Ovary (tissue), 9 donors: Measurements from ENCODE around the gene SAAL1. TPM values are rescaled to one million over a fixed set of nuclear protein-coding genes. Genes with fewer than 3 reads are reported as not detected.
"Not testable (repeated sequence)": the region's sequence is repeated elsewhere in the genome, so short reads cannot be mapped to it uniquely, and the experiment has no call there.

Experiments
- DNase-seq, 5 donors: peaks; one replicate each; pipeline ENCODE4 v3.0.0-alpha.2; 2019 to 2020
- H3K27ac ChIP-seq, 2 donors: fragments of 200-600 bp; one replicate each; pipeline versions ENCODE4 v1.5.1 to v1.8.0; 2019 to 2022
- H3K27me3 ChIP-seq: fragments of 200-600 bp; one replicate; pipeline ENCODE4 v1.8.0; 2022
- H3K36me3 ChIP-seq: fragments of 200-600 bp; sonication (generic); one replicate; pipeline ENCODE4 v1.5.1; 2019
- H3K4me1 ChIP-seq: one replicate; pipeline ENCODE4 v1.8.1; 2013; ENCODE audit warnings: mild to moderate bottlenecking, moderate library complexity; ENCODE audit not compliant: insufficient read depth
- H3K4me3 ChIP-seq: fragments of 200-600 bp; sonication (generic); one replicate; pipeline ENCODE4 v1.5.1; 2017
- H3K9me3 ChIP-seq, 2 donors: fragments of 200-600 bp in 1 of 2; sonication (generic) in 1 of 2; one replicate each; pipeline versions ENCODE4 v1.5.1 to v1.8.1; 2013 to 2019; ENCODE audit warnings: mild to moderate bottlenecking in 1 of 2, moderate library complexity in 1 of 2
- CTCF ChIP-seq, 3 donors: fragments of 450-650 bp in 2 of 3; fragments of 200-600 bp in 1 of 3; IDR thresholded peaks; one replicate each; pipeline versions ENCODE4 v1.5.1 to v1.8.0; 2016 to 2022; ENCODE audit warnings: antibody characterized with exemption in 3 of 3, mild to moderate bottlenecking in 1 of 3
- EP300 ChIP-seq: sonication (generic); formaldehyde crosslinking; IDR thresholded peaks from one replicate; pipeline ENCODE4 v1.6.1; 2017; ENCODE audit warnings: antibody characterized with exemption
- POLR2A ChIP-seq: fragments of 450-650 bp; IDR thresholded peaks from one replicate; pipeline ENCODE4 v1.6.1; 2017; ENCODE audit warnings: antibody characterized with exemption, mild to moderate bottlenecking, moderate library complexity
- WGBS, 3 donors: extraction: QIAGEN DNeasy Blood & Tissue Kit in 1 of 3; methylation state at CpG; one replicate each; pipeline versions ENCODE4 v1.1.5 to v1.1.7; 2013 to 2017; 5-methylcytosine and 5-hydroxymethylcytosine counted together
- intact Hi-C, 4 donors: fragments of 100-400 bp; cut with DNase I; formaldehyde crosslinking; loops; one replicate each; pipeline versions ENCODE4 v1.11.0 to v1.15.1; 2022 to 2023
- polyA plus RNA-seq, 2 donors: library from polyadenylated mRNA; stranded (reverse); fragments of 200-250 nt in 1 of 2; fragments of 350-450 nt in 1 of 2; fragmentation: Illumina TruSeq in 1 of 2; extraction: RNeasy Lipid Tissue Mini Kit (QIAGEN cat#74804) in 1 of 2; gene quantifications; one replicate each; pipeline ENCODE4 v1.2.3, GENCODE V29; 2013 to 2014
- total RNA-seq, 7 donors: library from RNA; depleted of rRNA in 2 of 7; stranded (reverse); fragments of >200 nt in 2 of 7; fragmentation: NEBNext Ultra II Directional in 3 of 7; extraction: Animal tissue kit (Norgen Biotek cat#: 25700) in 3 of 7; gene quantifications; one replicate each; pipeline versions ENCODE4 v1.1.0 to v1.2.4, GENCODE V29; 2016 to 2023
- donor health status: DM: no; HTN: no; CAD: no; lungs with moderate emphysema.
- donor health status: DM: no; HTN: no; CAD: no.
- donor health status: Bipolar disorder and iron deficiency.
- donor health status: DM: yes; HTN: yes; CAD: no.
- donor health status: DM: no; HTN: no; CAD: no.
- donor health status: DM: yes; HTN: yes; CAD: no.

SAAL1 gene
- total and polyA plus RNA-seq, 9 donors: 5.7 to 15.0 (median 12.6) TPM

DNA sequence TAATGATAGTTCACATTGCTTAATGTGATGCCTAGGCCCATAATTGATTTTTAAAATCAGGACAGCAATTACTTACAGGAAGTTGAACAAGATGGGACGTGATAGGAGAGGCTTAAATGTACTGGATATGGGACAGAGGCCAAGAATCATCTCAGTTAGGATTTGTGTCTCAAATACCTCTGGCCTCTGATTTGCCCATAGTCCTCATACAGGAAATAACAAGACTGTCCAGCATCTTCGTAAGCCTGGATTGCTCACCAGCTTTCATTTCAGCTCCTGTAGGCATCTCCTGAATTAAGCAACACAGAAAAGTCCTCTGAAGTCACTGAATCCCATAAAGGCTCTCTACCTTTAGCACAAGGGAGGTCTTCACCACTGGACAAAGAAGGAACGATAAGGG lies 26.5 kb upstream of the SAAL1 start, which contains the start of gene MRGPRX3:
MRGPRX3 (plus strand) TSS at position 231 of the 400 bp plus-strand sequence. CDS start 4,632 bp downstream, outside the sequence.
- peaks cover 0 to 6% of the 10 kb centered on the region in 2 donors for H3K9me3 ChIP-seq
- intact Hi-C loops: no loop called here

DNA sequence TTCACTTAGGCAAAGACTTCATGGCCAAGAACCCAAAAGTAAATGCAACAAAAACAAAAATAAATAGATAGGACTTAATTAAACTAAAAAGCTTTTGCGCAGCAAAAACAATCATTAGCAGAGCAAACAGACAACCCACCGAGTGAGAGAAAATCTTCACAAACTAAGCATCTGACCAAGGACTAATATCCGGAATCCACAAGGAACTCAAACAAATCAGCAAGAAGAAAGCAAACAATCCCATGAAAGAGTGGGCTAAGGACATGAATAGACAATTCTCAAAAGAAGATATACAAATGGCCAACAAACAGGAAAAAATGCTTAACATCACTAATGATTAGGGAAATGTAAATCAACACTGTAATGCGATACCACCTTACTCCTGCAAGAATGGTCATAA lies 25.2 kb upstream of the SAAL1 start:
- 84 to 89% (median 88%) methylated on average over 4 of the region's 4 CpGs for WGBS, 3 donors

More for the DNA sequence above, 26.5 kb upstream of the SAAL1 start, which contains the start of gene MRGPRX3:
- no peaks in the 10 kb centered on the region for H3K4me1 ChIP-seq
- H3K36me3 ChIP-seq: no peaks in the 10 kb centered on the region
- no peak for DNase-seq
- H3K27me3 ChIP-seq: no peaks in the 10 kb centered on the region
- H3K27ac ChIP-seq: no peak within 1 kb of the TSS
- H3K4me3 ChIP-seq: no peak within 1 kb of the TSS
- no peak for TF ChIP-seq EP300
- no peak for TF ChIP-seq POLR2A
- TF ChIP-seq CTCF (IDR thresholded peaks at IDR 0.05): no peak
- 49 to 58% (median 54%) methylated on average over 3 of the region's 3 CpGs for WGBS, 3 donors

GRCh38 chr11:18121331-18121828 lies 15.5 kb upstream of the SAAL1 start:
- 71 to 77% (median 75%) methylated on average over 15 to 20 of the region's 20 CpGs for WGBS, 3 donors
- DNase-seq, H3K27ac ChIP-seq, H3K4me1 ChIP-seq, H3K36me3 ChIP-seq, H3K27me3 ChIP-seq, H3K4me3 ChIP-seq, H3K9me3 ChIP-seq, intact Hi-C loops: not testable (repeated sequence)

More for the DNA sequence above, 25.2 kb upstream of the SAAL1 start:
- intact Hi-C loops, H3K27ac ChIP-seq, H3K9me3 ChIP-seq, H3K4me1 ChIP-seq, DNase-seq, H3K36me3 ChIP-seq, H3K4me3 ChIP-seq, H3K27me3 ChIP-seq: not testable (repeated sequence)

DNA sequence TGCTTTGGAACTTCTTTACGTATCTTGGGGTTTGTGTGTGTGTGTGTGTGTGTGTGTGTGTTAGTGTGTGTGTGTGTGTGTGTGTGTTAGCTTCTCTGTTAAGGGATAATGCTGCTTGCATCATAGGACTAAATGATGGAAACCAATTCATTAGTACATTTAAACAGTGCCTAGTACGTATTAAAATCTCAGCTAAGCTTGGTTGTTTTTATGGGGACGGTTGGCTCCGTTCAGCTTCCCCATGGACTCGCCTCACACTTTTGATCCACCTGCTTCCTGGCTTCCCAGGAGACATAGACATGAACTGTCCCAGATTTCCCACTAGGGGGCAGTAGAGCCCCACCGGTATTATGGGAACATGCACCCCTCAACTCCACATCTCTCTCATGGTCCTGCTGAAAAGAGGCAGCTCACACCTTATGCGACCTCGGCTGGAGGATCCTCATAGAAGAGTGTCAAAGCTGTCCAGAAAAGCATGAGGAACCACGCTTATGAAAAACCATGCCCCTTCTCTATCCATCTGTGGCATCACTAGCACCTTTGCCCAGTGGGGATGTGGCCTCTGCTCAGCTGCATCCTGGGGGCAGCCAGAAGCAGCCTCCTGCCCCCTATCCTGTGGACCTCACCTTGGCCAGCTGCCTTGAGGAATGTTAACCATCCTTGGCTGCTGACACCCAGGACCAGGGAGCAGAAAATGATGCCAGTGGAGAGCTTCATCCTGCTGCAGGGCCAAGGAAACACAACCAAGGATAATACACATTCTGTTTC lies 9.7 kb upstream of the SAAL1 start:
- H3K36me3 ChIP-seq: no peaks in the 10 kb centered on the region
- no peaks in the 10 kb centered on the region for H3K4me1 ChIP-seq
- intact Hi-C loops: loop anchor here in 2 of 4 donors (10.0 kb wide), 1 partner anchor 649 kb away; no protein-coding TSS in a partner anchor
- H3K9me3 ChIP-seq: no peaks in the 10 kb centered on the region
- peak; percentile 34 to 58 (median 56) for DNase-seq
- H3K27me3 ChIP-seq: no peaks in the 10 kb centered on the region
- H3K4me3 ChIP-seq: no peak overlapping the region
- 1 to 4% (median 1%) methylated on average over 9 of the region's 9 CpGs for WGBS, 3 donors
- no peak overlapping the region for H3K27ac ChIP-seq
- TF ChIP-seq CTCF (IDR thresholded peaks at IDR 0.05): peak; percentile 48 to 60 (median 58)
- no peak for TF ChIP-seq EP300
- TF ChIP-seq POLR2A: no peak

DNA sequence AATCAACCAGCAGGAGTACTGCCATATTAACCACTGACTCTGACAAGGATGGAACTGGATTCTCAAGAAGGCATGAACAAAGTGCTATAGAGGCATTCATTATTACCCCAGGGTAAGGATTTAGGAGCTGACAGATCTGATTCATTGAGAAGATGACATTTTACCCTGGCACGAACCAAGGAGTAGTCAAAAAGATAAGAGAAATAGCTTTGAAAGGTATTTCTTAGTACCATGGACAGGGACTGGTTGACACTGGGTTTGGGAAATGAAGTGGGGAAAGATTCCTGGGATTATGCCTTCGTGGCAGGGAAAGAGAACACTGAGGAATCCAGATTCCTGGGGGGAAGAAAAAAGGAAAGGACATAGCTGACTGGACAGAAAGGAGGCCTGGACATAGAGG lies 5.1 kb upstream of the SAAL1 start:
- Histone ChIP-seq H3K36me3 (no peaks in the 10 kb centered on the region), H3K4me3 (no peak overlapping the region), H3K9me3 (no peaks in the 10 kb centered on the region), H3K27ac (no peak overlapping the region), H3K27me3 (no peaks in the 10 kb centered on the region), H3K4me1 (peaks cover 1% of the 10 kb centered on the region)
- 7 to 9% (median 8%) methylated on average over 2 of the region's 2 CpGs for WGBS, 3 donors
- intact Hi-C loops: loop anchor here in 2 of 4 donors (10.0 kb wide), 1 partner anchor 654 kb away; no protein-coding TSS in a partner anchor
- DNase-seq: no peak
- TF ChIP-seq POLR2A (no peak), CTCF (IDR thresholded peaks at IDR 0.05) (no peak), EP300 (no peak)
